T-helper 17 cell (primary cell): ENCODE measurements around the gene SLC25A43. TPM values are rescaled to one million over a fixed set of nuclear protein-coding genes. Genes with fewer than 3 reads are reported as not detected.
A peak's percentile ranks its signal among the peaks of the same experiment; 100 is the strongest.

Experiments used
- ATAC-seq: fragments of 150-1000 bp; cut with Tn5 transposase; 2 replicates; pipeline ENCODE4 v1.10.0; 2021; ENCODE audit warnings: mild to moderate bottlenecking, moderate library complexity
- DNase-seq, 3 donors: peaks; one replicate each; pipeline versions ENCODE4 v3.0.0 to v3.0.0-alpha.2; 2020 to 2021
- H3K9me3 ChIP-seq: one replicate; pipeline ENCODE4 v1.7.0; 2013; ENCODE audit warnings: low read length, mild to moderate bottlenecking; ENCODE audit not compliant: control insufficient read depth, poor library complexity, severe bottlenecking
- H3K27ac Mint-ChIP-seq: one replicate; pipeline ENCODE4 v1.8.0; 2022; ENCODE audit warnings: mild to moderate bottlenecking, moderate library complexity, mixed read lengths
- H3K27me3 Mint-ChIP-seq: one replicate; pipeline ENCODE4 v1.8.0; 2022; ENCODE audit warnings: mixed read lengths
- H3K36me3 Mint-ChIP-seq: one replicate; pipeline ENCODE4 v1.8.0; 2022; ENCODE audit warnings: low read depth, mixed read lengths
- H3K4me1 Mint-ChIP-seq: one replicate; pipeline ENCODE4 v1.8.0; 2022; ENCODE audit warnings: mild to moderate bottlenecking, mixed read lengths
- H3K4me3 Mint-ChIP-seq: one replicate; pipeline ENCODE4 v1.8.0; 2022; ENCODE audit warnings: mild to moderate bottlenecking, moderate library complexity, mixed read lengths
- total RNA-seq, 4 donors: library from RNA in 2 of 4; stranded (reverse) in 2 of 4; gene quantifications; one replicate each; pipeline ENCODE4 v1.2.3 and lab custom pipeline; 2022 to 2026

SLC25A43 gene
- total RNA-seq, 2 donors from 2014 or later = 3.6 to 6.1 TPM

GRCh38 chrX:119389214-119389613 is 9.9 kb upstream of the SLC25A43 start:
- Mint-ChIP-seq H3K4me3 (no peak overlapping the region), H3K4me1 (peaks cover 2% of the 10 kb centered on the region), H3K36me3 (peaks cover 2% of the 10 kb centered on the region), H3K27me3 (no peaks in the 10 kb centered on the region), H3K27ac (no peak overlapping the region)
- H3K9me3 ChIP-seq = no peaks in the 10 kb centered on the region
- DNase-seq = no peak
- ATAC-seq = no peak

- no peak overlapping the region for H3K27ac Mint-ChIP-seq
- no peak for ATAC-seq
- H3K36me3 Mint-ChIP-seq = peaks cover 2% of the 10 kb centered on the region
- peak overlapping the region; percentile 28 for H3K4me3 Mint-ChIP-seq
- DNase-seq = no peak
- H3K27me3 Mint-ChIP-seq = no peaks in the 10 kb centered on the region
- H3K9me3 ChIP-seq = no peaks in the 10 kb centered on the region
- H3K4me1 Mint-ChIP-seq = peaks cover 2% of the 10 kb centered on the region
Observed at GRCh38 chrX:119389871-119390501, 9.2 kb upstream of the SLC25A43 start.

GRCh38 chrX:119391279-119391678 is 7.9 kb upstream of the SLC25A43 start:
- no peaks in the 10 kb centered on the region for H3K36me3 Mint-ChIP-seq
- DNase-seq = no peak
- ATAC-seq = no peak
- H3K4me1 Mint-ChIP-seq = peaks cover 2% of the 10 kb centered on the region
- no peaks in the 10 kb centered on the region for H3K27me3 Mint-ChIP-seq
- H3K27ac Mint-ChIP-seq = no peak overlapping the region
- H3K4me3 Mint-ChIP-seq = no peak overlapping the region
- no peaks in the 10 kb centered on the region for H3K9me3 ChIP-seq

- H3K27ac Mint-ChIP-seq = no peak overlapping the region
- DNase-seq = no peak
- no peak overlapping the region for H3K4me3 Mint-ChIP-seq
- no peaks in the 10 kb centered on the region for H3K36me3 Mint-ChIP-seq
- H3K27me3 Mint-ChIP-seq = no peaks in the 10 kb centered on the region
- H3K4me1 Mint-ChIP-seq = peaks cover 2% of the 10 kb centered on the region
- no peak for ATAC-seq
- no peaks in the 10 kb centered on the region for H3K9me3 ChIP-seq
Observed at GRCh38 chrX:119393144-119393543, 6.0 kb upstream of the SLC25A43 start.

GRCh38 chrX:119398587-119398973 is 556 bp upstream of the SLC25A43 start:
- peaks cover 10% of the 10 kb centered on the region for H3K4me1 Mint-ChIP-seq
- H3K27ac Mint-ChIP-seq = peak overlapping the region; percentile 83
- no peaks in the 10 kb centered on the region for H3K36me3 Mint-ChIP-seq
- H3K4me3 Mint-ChIP-seq = peak overlapping the region; percentile 94
- peak; percentile 15 for ATAC-seq
- H3K9me3 ChIP-seq = no peaks in the 10 kb centered on the region
- no peaks in the 10 kb centered on the region for H3K27me3 Mint-ChIP-seq
- DNase-seq = no peak

- no peaks in the 10 kb centered on the region for H3K9me3 ChIP-seq
- Mint-ChIP-seq H3K27me3 (no peaks in the 10 kb centered on the region), H3K4me3 (peak overlapping the region; percentile 49), H3K36me3 (no peaks in the 10 kb centered on the region), H3K27ac (no peak overlapping the region), H3K4me1 (peaks cover 10% of the 10 kb centered on the region)
- no peak for DNase-seq
- no peak for ATAC-seq
Observed at GRCh38 chrX:119399772-119400101, 601 bp downstream of the SLC25A43 start.

GRCh38 chrX:119401569-119401968 is 2.4 kb downstream of the SLC25A43 start:
- peaks cover 10% of the 10 kb centered on the region for H3K4me1 Mint-ChIP-seq
- no peaks in the 10 kb centered on the region for H3K36me3 Mint-ChIP-seq
- H3K27ac Mint-ChIP-seq = peak overlapping the region; percentile 8
- no peaks in the 10 kb centered on the region for H3K27me3 Mint-ChIP-seq
- H3K4me3 Mint-ChIP-seq = no peak overlapping the region
- H3K9me3 ChIP-seq = no peaks in the 10 kb centered on the region
- ATAC-seq = no peak
- no peak for DNase-seq

GRCh38 chrX:119402588-119402987 is 3.5 kb downstream of the SLC25A43 start:
- H3K27me3 Mint-ChIP-seq = no peaks in the 10 kb centered on the region
- DNase-seq (no peak), ATAC-seq (no peak)
- peaks cover 10% of the 10 kb centered on the region for H3K4me1 Mint-ChIP-seq
- no peaks in the 10 kb centered on the region for H3K9me3 ChIP-seq
- H3K27ac Mint-ChIP-seq = no peak overlapping the region
- no peaks in the 10 kb centered on the region for H3K36me3 Mint-ChIP-seq
- no peak overlapping the region for H3K4me3 Mint-ChIP-seq

GRCh38 chrX:119406776-119407175 is 7.6 kb downstream of the SLC25A43 start:
- Mint-ChIP-seq H3K4me1 (peaks cover 8% of the 10 kb centered on the region), H3K36me3 (peaks cover 6% of the 10 kb centered on the region), H3K4me3 (no peak overlapping the region), H3K27ac (no peak overlapping the region), H3K27me3 (no peaks in the 10 kb centered on the region)
- no peaks in the 10 kb centered on the region for H3K9me3 ChIP-seq
- DNase-seq (no peak), ATAC-seq (no peak)

GRCh38 chrX:119407681-119408080 is 8.5 kb downstream of the SLC25A43 start:
- no peaks in the 10 kb centered on the region for H3K9me3 ChIP-seq
- Mint-ChIP-seq H3K4me1 (peaks cover 3% of the 10 kb centered on the region), H3K36me3 (peaks cover 6% of the 10 kb centered on the region), H3K27me3 (no peaks in the 10 kb centered on the region), H3K27ac (no peak overlapping the region), H3K4me3 (no peak overlapping the region)
- DNase-seq (no peak), ATAC-seq (no peak)

- Mint-ChIP-seq H3K27me3 (no peaks in the 10 kb centered on the region), H3K27ac (no peak overlapping the region), H3K4me1 (peaks cover 3% of the 10 kb centered on the region), H3K36me3 (peaks cover 6% of the 10 kb centered on the region), H3K4me3 (no peak overlapping the region)
- ATAC-seq (no peak), DNase-seq (no peak)
- no peaks in the 10 kb centered on the region for H3K9me3 ChIP-seq
Observed at GRCh38 chrX:119410027-119410819, 11.1 kb downstream of the SLC25A43 start.

- ATAC-seq = no peak
- H3K4me1 Mint-ChIP-seq = peaks cover 3% of the 10 kb centered on the region
- no peaks in the 10 kb centered on the region for H3K27me3 Mint-ChIP-seq
Observed at GRCh38 chrX:119410854-119411253, 11.7 kb downstream of the SLC25A43 start.

GRCh38 chrX:119411959-119412358 is 12.8 kb downstream of the SLC25A43 start:
- H3K9me3 ChIP-seq = no peaks in the 10 kb centered on the region
- H3K27ac Mint-ChIP-seq = no peak overlapping the region
- no peaks in the 10 kb centered on the region for H3K27me3 Mint-ChIP-seq
- no peak overlapping the region for H3K4me3 Mint-ChIP-seq
- peaks cover 3% of the 10 kb centered on the region for H3K4me1 Mint-ChIP-seq
- no peak for ATAC-seq
- peaks cover 6% of the 10 kb centered on the region for H3K36me3 Mint-ChIP-seq
- no peak for DNase-seq

More at GRCh38 chrX:119410854-119411253, 11.7 kb downstream of the SLC25A43 start:
- H3K9me3 ChIP-seq = no peaks in the 10 kb centered on the region
- DNase-seq = no peak
- Mint-ChIP-seq H3K4me3 (no peak overlapping the region), H3K36me3 (peaks cover 6% of the 10 kb centered on the region), H3K27ac (no peak overlapping the region)

GRCh38 chrX:119417376-119417775 is 18.2 kb downstream of the SLC25A43 start:
- ATAC-seq (no peak), DNase-seq (no peak)
- no peaks in the 10 kb centered on the region for H3K27me3 Mint-ChIP-seq
- no peaks in the 10 kb centered on the region for H3K9me3 ChIP-seq
- peaks cover 3% of the 10 kb centered on the region for H3K36me3 Mint-ChIP-seq
- no peak overlapping the region for H3K27ac Mint-ChIP-seq
- H3K4me1 Mint-ChIP-seq = peaks cover 3% of the 10 kb centered on the region
- no peak overlapping the region for H3K4me3 Mint-ChIP-seq
